Inflammatory macrophage treated with lipopolysaccharide for 4 hours (primary cell): ENCODE data around the gene KLRK1.
"Not testable (repeated sequence)": the region's sequence is repeated elsewhere in the genome, so short reads cannot be mapped to it uniquely, and the experiment has no call there.

Experiments used
- DNase-seq: peaks from one replicate; pipeline ENCODE4 v3.0.0-alpha.2; 2020

The KLRK1 gene

GRCh38 chr12:10389904-10390303 lies at the start of gene KLRK1:
Gene KLRK1 (minus strand): TSS chr12:10390041. CDS start chr12:10388810, 1,231 bp downstream.
- no peak for DNase-seq

GRCh38 chr12:10437601-10438000 lies 47.8 kb upstream of the KLRK1 start:
- not testable (repeated sequence) for DNase-seq

GRCh38 chr12:10435816-10436215 lies 46.0 kb upstream of the KLRK1 start, which contains the start of gene KLRC2:
Gene KLRC2 (minus strand): TSS chr12:10436010. CDS start chr12:10435986, 24 bp downstream.
- DNase-seq = not testable (repeated sequence)

- not testable (repeated sequence) for DNase-seq
Observed at GRCh38 chr12:10430623-10431022, 40.8 kb upstream of the KLRK1 start.

GRCh38 chr12:10425938-10426337 lies 36.1 kb upstream of the KLRK1 start:
- DNase-seq = not testable (repeated sequence)

- not testable (repeated sequence) for DNase-seq
Observed at GRCh38 chr12:10424260-10424899, 34.5 kb upstream of the KLRK1 start.

GRCh38 chr12:10422159-10422558 lies 32.3 kb upstream of the KLRK1 start:
- DNase-seq = not testable (repeated sequence)

- not testable (repeated sequence) for DNase-seq
Observed at GRCh38 chr12:10420334-10420733, 30.5 kb upstream of the KLRK1 start, which contains the start of gene KLRC3. Gene KLRC3 (minus strand): TSS chr12:10420595. CDS start chr12:10420550, 45 bp downstream.

- DNase-seq = peak; percentile 6
Observed at GRCh38 chr12:10409392-10409791, 19.6 kb upstream of the KLRK1 start, which contains the start of gene KLRC4. Gene KLRC4 (minus strand): TSS chr12:10409757. CDS start chr12:10409575, 182 bp downstream.

GRCh38 chr12:10408842-10409241 lies 19.0 kb upstream of the KLRK1 start:
- DNase-seq = no peak

- peak; percentile 38 for DNase-seq
Observed at GRCh38 chr12:10406725-10407124, 16.9 kb upstream of the KLRK1 start.

GRCh38 chr12:10405294-10405693 lies 15.5 kb upstream of the KLRK1 start:
- DNase-seq = no peak

- no peak for DNase-seq
Observed at GRCh38 chr12:10404798-10405197, 15.0 kb upstream of the KLRK1 start.

GRCh38 chr12:10400829-10401228 lies 11.0 kb upstream of the KLRK1 start:
- DNase-seq = no peak

- DNase-seq = no peak
Observed at GRCh38 chr12:10398168-10398567, 8.3 kb upstream of the KLRK1 start.

- DNase-seq = no peak
Observed at GRCh38 chr12:10397296-10397695, 7.5 kb upstream of the KLRK1 start.

- not testable (repeated sequence) for DNase-seq
Observed at GRCh38 chr12:10396176-10396575, 6.3 kb upstream of the KLRK1 start.

GRCh38 chr12:10395390-10395998 lies 5.7 kb upstream of the KLRK1 start:
- peak; percentile 67 for DNase-seq

GRCh38 chr12:10394531-10395152 lies 4.8 kb upstream of the KLRK1 start:
- not testable (repeated sequence) for DNase-seq

GRCh38 chr12:10393291-10393690 lies 3.5 kb upstream of the KLRK1 start:
- DNase-seq = no peak

- peak; percentile 61 for DNase-seq
Observed at GRCh38 chr12:10392394-10392930, 2.6 kb upstream of the KLRK1 start.

- DNase-seq = not testable (repeated sequence)
Observed at GRCh38 chr12:10390991-10391390, 1.1 kb upstream of the KLRK1 start.

GRCh38 chr12:10388624-10389413 lies 1.0 kb downstream of the KLRK1 start:
- DNase-seq = no peak
